ENCODE data around the gene WDPCP.

DNA sequence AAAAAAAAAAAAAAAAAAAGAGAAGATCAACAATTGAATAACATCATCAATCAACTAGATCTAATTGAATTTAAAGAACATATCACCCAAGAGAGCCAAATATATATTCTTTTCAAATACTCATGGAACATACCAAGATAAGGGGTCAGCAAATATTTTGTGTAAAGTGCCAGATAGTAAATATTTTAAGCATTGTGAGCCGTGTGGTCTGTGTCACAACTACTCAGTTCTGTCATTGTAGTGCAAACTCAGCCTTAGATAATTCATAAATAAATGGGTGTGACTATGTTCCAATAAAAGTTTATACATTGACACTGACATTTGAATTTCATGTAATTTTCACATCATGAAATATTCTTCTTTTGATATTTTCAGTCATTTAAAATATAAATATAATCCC lies 491.8 kb downstream of the WDPCP start:
- TF ChIP-seq, protein P1, sequence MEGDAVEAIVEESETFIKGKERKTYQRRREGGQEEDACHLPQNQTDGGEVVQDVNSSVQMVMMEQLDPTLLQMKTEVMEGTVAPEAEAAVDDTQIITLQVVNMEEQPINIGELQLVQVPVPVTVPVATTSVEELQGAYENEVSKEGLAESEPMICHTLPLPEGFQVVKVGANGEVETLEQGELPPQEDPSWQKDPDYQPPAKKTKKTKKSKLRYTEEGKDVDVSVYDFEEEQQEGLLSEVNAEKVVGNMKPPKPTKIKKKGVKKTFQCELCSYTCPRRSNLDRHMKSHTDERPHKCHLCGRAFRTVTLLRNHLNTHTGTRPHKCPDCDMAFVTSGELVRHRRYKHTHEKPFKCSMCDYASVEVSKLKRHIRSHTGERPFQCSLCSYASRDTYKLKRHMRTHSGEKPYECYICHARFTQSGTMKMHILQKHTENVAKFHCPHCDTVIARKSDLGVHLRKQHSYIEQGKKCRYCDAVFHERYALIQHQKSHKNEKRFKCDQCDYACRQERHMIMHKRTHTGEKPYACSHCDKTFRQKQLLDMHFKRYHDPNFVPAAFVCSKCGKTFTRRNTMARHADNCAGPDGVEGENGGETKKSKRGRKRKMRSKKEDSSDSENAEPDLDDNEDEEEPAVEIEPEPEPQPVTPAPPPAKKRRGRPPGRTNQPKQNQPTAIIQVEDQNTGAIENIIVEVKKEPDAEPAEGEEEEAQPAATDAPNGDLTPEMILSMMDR (IDR thresholded peaks at IDR 0.05; ENCODE audit: low read depth, low read length, poor library complexity, severe bottlenecking), result no peak
- TF ChIP-seq EZH2phosphoT487 (IDR thresholded peaks at IDR 0.05; ENCODE audit: borderline replicate concordance, low read length), result no peak
